Colonic mucosa (tissue), 4 donors: ENCODE measurements around the gene DGKB. TPM values are rescaled to one million over a fixed set of nuclear protein-coding genes. Genes with fewer than 3 reads are reported as not detected.
A peak's percentile ranks its signal among the peaks of the same experiment; 100 is the strongest.

Source experiments
- DNase-seq: peaks from one replicate; pipeline ENCODE4 v3.0.0-alpha.2; 2020
- H3K27ac ChIP-seq: fragments of 200-600 bp; one replicate; pipeline ENCODE4 v1.8.0; 2021
- H3K27me3 ChIP-seq: fragments of 200-600 bp; one replicate; pipeline ENCODE4 v1.8.0; 2021
- H3K36me3 ChIP-seq: fragments of 200-600 bp; one replicate; pipeline ENCODE4 v1.8.0; 2021
- H3K4me1 ChIP-seq: fragments of 200-600 bp; one replicate; pipeline ENCODE4 v1.8.0; 2021; ENCODE audit warnings: mild to moderate bottlenecking
- H3K4me3 ChIP-seq: fragments of 200-600 bp; one replicate; pipeline ENCODE4 v1.8.0; 2021
- H3K9ac ChIP-seq, 2 donors: one replicate each; pipeline ENCODE4 v1.7.0; 2013; ENCODE audit warnings: control low read depth in 2 of 2, low read depth in 2 of 2, low read length in 2 of 2
- H3K9me3 ChIP-seq: fragments of 200-600 bp; one replicate; pipeline ENCODE4 v1.8.0; 2021
- CTCF ChIP-seq: fragments of 200-600 bp; IDR thresholded peaks from one replicate; pipeline ENCODE4 v1.8.0; 2022; ENCODE audit warnings: antibody characterized with exemption, mild to moderate bottlenecking
- intact Hi-C: fragments of 100-400 bp; cut with DNase I; formaldehyde crosslinking; loops from one replicate; pipeline ENCODE4 v1.14.1; 2022
- total RNA-seq, 2 donors: library from RNA; stranded (reverse); fragmentation: NEBNext Ultra II Directional in 1 of 2; extraction: Animal tissue kit (Norgen Biotek cat#: 25700) in 1 of 2; gene quantifications; one replicate each; pipeline ENCODE4 v1.2.1, GENCODE V29; 2021
- donor health status: healthy.
- donor health status: DM: no; HTN: no; CAD: no.
- donor health status: DM: no; HTN: no; CAD: no.

The DGKB gene
- total RNA-seq = under 1 TPM; 0.25 to 0.61 TPM

GRCh38 chr7:14902589-14903067 is at the start of gene DGKB:
Gene DGKB, minus strand, starts transcription at chr7:14902751.
- no peaks in the 10 kb centered on the region for H3K36me3 ChIP-seq
- DNase-seq = no peak
- H3K9ac ChIP-seq = no peak within 1 kb of the TSS

DNA sequence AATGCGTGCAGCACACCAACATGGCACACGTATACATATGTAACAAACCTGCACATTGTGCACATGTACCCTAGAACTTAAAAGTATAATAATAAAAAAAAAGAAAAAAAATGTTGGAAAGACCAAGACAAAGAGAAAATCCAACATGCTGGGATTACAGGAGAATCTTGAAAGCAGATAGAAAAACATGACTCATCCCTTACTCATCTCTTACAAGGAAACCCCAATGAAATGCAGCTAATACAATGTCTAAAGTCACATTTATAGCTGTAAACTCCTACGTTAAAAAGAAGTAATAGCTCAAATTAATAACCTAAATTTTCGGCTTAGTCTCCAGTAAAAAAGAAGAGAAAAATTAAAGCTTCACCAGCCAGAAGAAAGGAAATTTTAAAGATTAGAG is 47.5 kb upstream of the DGKB start:
- Histone ChIP-seq H3K9me3 (no peaks in the 10 kb centered on the region), H3K9ac (no peak overlapping the region), H3K27me3 (no peaks in the 10 kb centered on the region), H3K36me3 (no peaks in the 10 kb centered on the region), H3K4me3 (no peak overlapping the region), H3K27ac (no peak overlapping the region), H3K4me1 (no peaks in the 10 kb centered on the region)
- intact Hi-C loops = no loop called here
- DNase-seq = no peak
- no peak for TF ChIP-seq CTCF

More at GRCh38 chr7:14902589-14903067, at the start of gene DGKB:
- Histone ChIP-seq H3K27me3 (no peaks in the 10 kb centered on the region), H3K9me3 (no peaks in the 10 kb centered on the region), H3K4me1 (no peaks in the 10 kb centered on the region), H3K27ac (no peak within 1 kb of the TSS), H3K4me3 (no peak within 1 kb of the TSS)
- intact Hi-C loops = no loop called here
- no peak for TF ChIP-seq CTCF

GRCh38 chr7:14938181-14938580 is 35.6 kb upstream of the DGKB start:
- H3K9ac ChIP-seq = no peak overlapping the region
- intact Hi-C loops = no loop called here
- no peaks in the 10 kb centered on the region for H3K27me3 ChIP-seq
- no peaks in the 10 kb centered on the region for H3K9me3 ChIP-seq
- no peaks in the 10 kb centered on the region for H3K36me3 ChIP-seq
- no peak overlapping the region for H3K4me3 ChIP-seq
- no peak for TF ChIP-seq CTCF
- no peaks in the 10 kb centered on the region for H3K4me1 ChIP-seq
- no peak for DNase-seq
- H3K27ac ChIP-seq = no peak overlapping the region

DNA sequence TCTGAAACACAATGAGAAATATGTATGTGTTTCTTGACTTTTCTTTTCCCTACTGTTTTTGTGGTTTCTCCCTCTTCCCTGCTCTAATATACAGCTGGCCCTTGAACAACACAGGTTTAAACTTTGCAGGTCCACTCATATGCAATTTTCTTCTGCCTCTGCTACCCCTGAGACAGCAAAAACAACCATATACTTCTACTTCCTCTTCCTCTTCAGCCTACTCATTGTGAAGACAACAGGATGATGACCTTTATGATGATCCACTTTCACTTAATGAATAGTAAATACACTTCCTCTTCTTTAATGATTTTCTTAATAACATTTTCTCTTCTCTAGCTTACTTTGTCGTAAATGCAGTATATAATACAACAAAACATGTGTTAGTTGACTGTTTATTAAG is 35.0 kb upstream of the DGKB start:
- Histone ChIP-seq H3K36me3 (no peaks in the 10 kb centered on the region), H3K9me3 (no peaks in the 10 kb centered on the region), H3K27ac (no peak overlapping the region), H3K4me3 (no peak overlapping the region), H3K4me1 (no peaks in the 10 kb centered on the region), H3K27me3 (no peaks in the 10 kb centered on the region), H3K9ac (no peak overlapping the region)
- TF ChIP-seq CTCF = no peak
- intact Hi-C loops = no loop called here
- DNase-seq = no peak

DNA sequence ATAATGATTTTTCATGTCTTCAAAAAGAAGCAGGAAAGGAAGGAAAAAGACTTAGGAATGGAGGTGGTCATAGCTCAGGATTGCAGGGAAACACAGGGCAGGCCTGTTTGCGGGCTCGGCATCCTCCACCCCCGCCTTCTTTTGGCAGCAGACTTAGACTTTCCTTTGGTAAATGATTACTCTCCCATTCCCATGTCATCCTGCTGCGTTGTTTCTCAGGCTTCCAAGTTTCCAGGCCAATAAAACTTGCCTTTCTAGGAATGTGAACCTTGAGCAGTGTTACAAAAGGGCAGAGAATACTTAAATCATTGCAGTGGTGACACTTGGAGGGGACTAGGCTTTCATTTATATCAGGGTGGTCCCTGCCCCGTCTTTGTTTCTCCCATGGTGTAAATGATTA is 34.0 kb upstream of the DGKB start:
- H3K4me1 ChIP-seq = no peaks in the 10 kb centered on the region
- no peak overlapping the region for H3K4me3 ChIP-seq
- H3K27ac ChIP-seq = no peak overlapping the region
- no peak for TF ChIP-seq CTCF
- intact Hi-C loops = no loop called here
- no peaks in the 10 kb centered on the region for H3K27me3 ChIP-seq
- H3K36me3 ChIP-seq = no peaks in the 10 kb centered on the region
- no peak overlapping the region for H3K9ac ChIP-seq
- peak; percentile 30 for DNase-seq
- no peaks in the 10 kb centered on the region for H3K9me3 ChIP-seq

DNA sequence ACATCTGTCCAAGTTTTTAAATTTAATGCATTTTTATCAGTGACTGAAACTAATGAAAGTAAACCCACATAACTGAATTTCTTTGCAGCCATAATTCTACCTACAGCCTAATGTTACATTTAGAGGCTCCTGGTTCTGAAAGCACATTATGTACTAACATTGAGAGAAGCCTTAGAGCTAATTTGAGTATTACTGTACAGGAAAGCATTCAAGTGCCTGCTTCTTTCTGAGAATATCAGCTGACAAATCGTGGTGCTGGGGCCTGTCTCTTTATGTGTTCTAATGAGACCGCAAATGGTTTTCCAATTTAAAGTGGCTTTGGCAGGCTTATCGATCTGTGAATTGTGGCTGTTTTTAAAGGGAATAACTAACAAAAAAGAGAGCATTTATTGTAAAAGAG is 32.3 kb upstream of the DGKB start:
- Histone ChIP-seq H3K9ac (no peak overlapping the region), H3K9me3 (no peaks in the 10 kb centered on the region), H3K4me1 (no peaks in the 10 kb centered on the region), H3K27ac (no peak overlapping the region), H3K4me3 (no peak overlapping the region), H3K36me3 (no peaks in the 10 kb centered on the region), H3K27me3 (no peaks in the 10 kb centered on the region)
- TF ChIP-seq CTCF = no peak
- no peak for DNase-seq
- intact Hi-C loops = no loop called here
